ENCODE data around the gene GLYR1. TPM values are rescaled to one million over a fixed set of nuclear protein-coding genes. Genes with fewer than 3 reads are reported as not detected.

The GLYR1 gene
- total and polyA plus RNA-seq, 2 of the 4 experiments (the other 2 are of a cell fraction), result 26.0 to 54.2 TPM

DNA sequence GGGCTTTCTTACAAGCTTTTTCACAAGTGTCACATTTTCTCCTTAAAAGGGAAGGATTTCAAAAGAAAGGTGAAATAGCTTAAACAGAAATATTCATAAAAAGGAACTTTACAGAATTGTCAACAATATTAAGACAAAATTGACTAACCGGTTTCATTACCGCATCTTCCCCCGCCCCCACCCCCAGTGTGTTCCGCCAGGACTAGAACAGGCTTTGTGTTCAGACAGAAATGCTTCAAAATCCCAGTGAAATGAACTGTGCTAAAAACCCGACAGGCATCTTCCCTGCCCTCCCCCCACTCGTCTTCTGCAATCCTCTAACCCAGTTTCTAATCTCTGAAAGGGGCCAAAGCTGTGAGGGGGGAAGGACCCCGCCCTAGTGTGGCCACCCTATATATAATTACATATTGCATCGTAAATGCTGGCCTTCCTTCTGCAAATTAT, 43.7 kb downstream of the GLYR1 start:
- no peak overlapping the region for H3K4me3 ChIP-seq (ENCODE audit: insufficient read depth, low read depth, low read length)
- H3K36me3 ChIP-seq (ENCODE audit: control insufficient read depth, insufficient read depth, low read length), result peaks cover 28% of the 10 kb centered on the region
- H4K91ac ChIP-seq (ENCODE audit: insufficient read depth, low read depth, low read length), result no peak overlapping the region
- no peaks in the 10 kb centered on the region for H3K27me3 ChIP-seq (ENCODE audit: control insufficient read depth, insufficient read depth, low read length)
- TF ChIP-seq RCOR1 (IDR thresholded peaks at IDR 0.05; ENCODE audit: insufficient replicate concordance, low read length), result no peak
- no peak for TF ChIP-seq POLR2A (IDR thresholded peaks at IDR 0.05; ENCODE audit: low read depth, low read length)
- TF ChIP-seq, protein P1, sequence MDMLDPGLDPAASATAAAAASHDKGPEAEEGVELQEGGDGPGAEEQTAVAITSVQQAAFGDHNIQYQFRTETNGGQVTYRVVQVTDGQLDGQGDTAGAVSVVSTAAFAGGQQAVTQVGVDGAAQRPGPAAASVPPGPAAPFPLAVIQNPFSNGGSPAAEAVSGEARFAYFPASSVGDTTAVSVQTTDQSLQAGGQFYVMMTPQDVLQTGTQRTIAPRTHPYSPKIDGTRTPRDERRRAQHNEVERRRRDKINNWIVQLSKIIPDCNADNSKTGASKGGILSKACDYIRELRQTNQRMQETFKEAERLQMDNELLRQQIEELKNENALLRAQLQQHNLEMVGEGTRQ (IDR thresholded peaks at IDR 0.05; ENCODE audit: low read depth, low read length), result no peak
- TF ChIP-seq MAZ (IDR thresholded peaks at IDR 0.05; ENCODE audit: borderline replicate concordance, low read depth, low read length), result no peak
- no peak for TF ChIP-seq RFX5 (IDR thresholded peaks at IDR 0.05; ENCODE audit: low read depth, low read length)
- TF ChIP-seq MAFK (IDR thresholded peaks at IDR 0.05; ENCODE audit: low read depth, low read length), result no peak
- TF ChIP-seq SMC3 (IDR thresholded peaks at IDR 0.05; ENCODE audit: low read depth, low read length), result no peak
- no peak for TF ChIP-seq ELK1 (IDR thresholded peaks at IDR 0.05; ENCODE audit: borderline replicate concordance, low read depth, low read length)
- in situ Hi-C loops (cut with MboI; ENCODE audit: low sequenced_read_pairs) (no loop called here), intact Hi-C loops (cut with micrococcal nuclease) (loop anchor here (2.0 to 5.0 kb wide), 2 partner anchors 36 to 153 kb away; partner anchors contain the start of gene ZNF500), dilution Hi-C loops (cut with HindIII; ENCODE audit: low sequenced_read_pairs, unreplicated experiment) (no loop called here)
- H3K4me2 ChIP-seq (ENCODE audit: low read depth, low read length), result no peak overlapping the region; the same call in 1 of the 2 replicates
- no peak overlapping the region for H2BK5ac ChIP-seq (ENCODE audit: low read depth, low read length, poor library complexity, severe bottlenecking)
- H4K20me1 ChIP-seq (ENCODE audit: insufficient read depth, low read length), result no peaks in the 10 kb centered on the region; the same call in 1 of the 2 replicates
- no peak overlapping the region for H3K9ac ChIP-seq (ENCODE audit: low read depth, low read length)
- no peaks in the 10 kb centered on the region for H3K9me1 ChIP-seq (ENCODE audit: insufficient read depth, low read length)
- no peak overlapping the region for H3K23ac ChIP-seq (ENCODE audit: low read depth, low read length)
- ATAC-seq (ENCODE audit: low read depth), result no peak
- H2BK20ac ChIP-seq (ENCODE audit: low read depth, low read length), result no peak overlapping the region
- H3K14ac ChIP-seq (replicated peaks; ENCODE audit: low read depth, low read length), result no peak overlapping the region
- no peak overlapping the region for H3K4ac ChIP-seq (ENCODE audit: low read depth, low read length)
- peaks cover 5% of the 10 kb centered on the region; the same call in 1 of the 2 replicates for H3K4me1 ChIP-seq (ENCODE audit: control insufficient read depth, insufficient read depth, low read length)
- ChIA-PET CTCF (no interaction called here), POLR2A (ENCODE audit: unreplicated experiment) (interaction anchor here (0.6 to 0.7 kb wide), 2 partner anchors 31 to 33 kb away, joined by 3 to 12 read pairs; no protein-coding TSS in a partner anchor)
- H4K5ac ChIP-seq (ENCODE audit: low read depth, low read length), result no peak overlapping the region
- no peak overlapping the region for H2BK120ac ChIP-seq (ENCODE audit: low read depth, low read length)
- no peak overlapping the region for H2AFZ ChIP-seq (replicated peaks; ENCODE audit: low read length, poor library complexity)
- H3K56ac ChIP-seq (ENCODE audit: extremely low read depth, insufficient read depth, low read length), result no peak overlapping the region
- H2BK15ac ChIP-seq (ENCODE audit: low read depth, low read length), result no peak overlapping the region
- DNase-seq, result no peak
- H3K27ac ChIP-seq (ENCODE audit: insufficient read depth, low read length), result no peak overlapping the region
- H3K18ac ChIP-seq (ENCODE audit: low read depth, low read length), result no peak overlapping the region
- no peak overlapping the region for H2AK9ac ChIP-seq (replicated peaks; ENCODE audit: low read depth, low read length, poor library complexity)
- peaks cover 0 to 7% of the 10 kb centered on the region in 2 experiments; a peak in 2 of 4 replicates for H3K79me1 ChIP-seq (ENCODE audit: low read depth in 1 of 2, low read length in 2 of 2)
- no TSS peak for BruUV-seq (replicated peaks)
- no peaks in the 10 kb centered on the region for H3K9me3 ChIP-seq (ENCODE audit: control insufficient read depth, insufficient read depth, low read length)
- H4K8ac ChIP-seq (ENCODE audit: low read depth in 2 of 2, low read length in 2 of 2), result no peak overlapping the region
- no peak overlapping the region for H2AK5ac ChIP-seq (ENCODE audit: low read depth, low read length)
- 56% methylated on average over 3 of the region's 8 CpGs; no CpG with 5 or more reads in 1 of the 2 experiments for WGBS, 2 experiments (ENCODE audit: extremely low coverage in 2 of 2, insufficient read length in 1 of 2)
